Large intestine (tissue), 12 donors: ENCODE measurements around the gene PRRC2C. TPM values are rescaled to one million over a fixed set of nuclear protein-coding genes. Genes with fewer than 3 reads are reported as not detected.
A peak's percentile ranks its signal among the peaks of the same experiment; 100 is the strongest.
"Not testable (repeated sequence)": the region's sequence is repeated elsewhere in the genome, so short reads cannot be mapped to it uniquely, and the experiment has no call there.

ENCODE experiments used
- DNase-seq, 2 donors: peaks; one replicate each; pipeline versions ENCODE4 v3.0.0 to v3.0.0-alpha.2; 2013
- H3K27ac ChIP-seq: one replicate; pipeline ENCODE4 v1.5.1; 2013; ENCODE audit warnings: low read length
- H3K27me3 ChIP-seq: 2 replicates; pipeline ENCODE4 v1.6.1; 2013; ENCODE audit warnings: low read length; ENCODE audit not compliant: control insufficient read depth, insufficient read depth
- H3K36me3 ChIP-seq: 2 replicates; pipeline ENCODE4 v1.6.1; 2013; ENCODE audit warnings: low read length; ENCODE audit not compliant: control insufficient read depth, insufficient read depth
- H3K4me1 ChIP-seq: one replicate; pipeline ENCODE4 v1.6.1; 2013; ENCODE audit warnings: low read length; ENCODE audit not compliant: control insufficient read depth, insufficient read depth
- H3K4me3 ChIP-seq: one replicate; pipeline ENCODE4 v1.5.1; 2013; ENCODE audit warnings: low read length
- H3K9me3 ChIP-seq: one replicate; pipeline ENCODE4 v1.6.1; 2013; ENCODE audit warnings: mild to moderate bottlenecking, low read depth, low read length, moderate library complexity; ENCODE audit not compliant: control insufficient read depth
- WGBS: methylation state at CpG from one replicate; pipeline ENCODE4 v1.1.5; 2013; ENCODE audit warnings: low lambda C conversion rate; ENCODE audit not compliant: insufficient coverage; 5-methylcytosine and 5-hydroxymethylcytosine counted together
- long read RNA-seq, 11 donors: transcript quantifications; one replicate each; lab custom pipeline, GENCODE V29; 2026
- polyA plus RNA-seq: library from polyadenylated mRNA; unstranded; fragments of 120-200 nt; gene quantifications from one replicate; pipeline ENCODE4 v1.2.1, GENCODE V29; 2013

The PRRC2C gene
- 107 TPM for polyA plus RNA-seq
- long read RNA-seq, donor 1, partial matches to known transcripts: 0 of 2 reads
- long read RNA-seq, donor 1, other reads (novel, unspliced or antisense): 0 of 2 reads
- long read RNA-seq, donor 2, partial matches to known transcripts: 53 of 56 reads
- long read RNA-seq, donor 2, other reads (novel, unspliced or antisense): 0 of 56 reads
- long read RNA-seq, donor 3: 0 reads
- long read RNA-seq, donor 4, partial matches to known transcripts: 12 of 12 reads
- long read RNA-seq, donor 4, other reads (novel, unspliced or antisense): 0 of 12 reads
- long read RNA-seq, donor 5, partial matches to known transcripts: 0 of 1 reads
- long read RNA-seq, donor 5, other reads (novel, unspliced or antisense): 0 of 1 reads
- long read RNA-seq, donor 6, partial matches to known transcripts: 106 of 107 reads
- long read RNA-seq, donor 6, other reads (novel, unspliced or antisense): 0 of 107 reads
- long read RNA-seq, donor 7, partial matches to known transcripts: 19 of 22 reads
- long read RNA-seq, donor 7, other reads (novel, unspliced or antisense): 0 of 22 reads
- long read RNA-seq, donor 8, transcript PRRC2C-206 (5 exons, 717 nt): major isoform, 5 of 89 reads
- long read RNA-seq, donor 8, partial matches to known transcripts: 81 of 89 reads
- long read RNA-seq, donor 8, other reads (novel, unspliced or antisense): 0 of 89 reads
- long read RNA-seq, donor 9, partial matches to known transcripts: 25 of 26 reads
- long read RNA-seq, donor 9, other reads (novel, unspliced or antisense): 0 of 26 reads
- long read RNA-seq, donor 10, partial matches to known transcripts: 90 of 96 reads
- long read RNA-seq, donor 10, other reads (novel, unspliced or antisense): 0 of 96 reads
- long read RNA-seq, donor 11, partial matches to known transcripts: 29 of 30 reads
- long read RNA-seq, donor 11, other reads (novel, unspliced or antisense): 0 of 30 reads

- no CpG with 5 or more reads among the region's 50 CpGs for WGBS
- Histone ChIP-seq H3K27ac (peak within 1 kb of the TSS; percentile 99), H3K36me3 (peaks cover 4% of the 10 kb centered on the region), H3K4me3 (peak within 1 kb of the TSS; percentile 95), H3K27me3 (no peaks in the 10 kb centered on the region), H3K9me3 (no peaks in the 10 kb centered on the region), H3K4me1 (peaks cover 5% of the 10 kb centered on the region)
- peak; percentile 98 for DNase-seq
These were observed at the start of gene PRRC2C for GRCh38 chr1:171485375-171486047. Gene PRRC2C (plus strand): TSS chr1:171485530. CDS start chr1:171512089, 26,559 bp downstream.

GRCh38 chr1:171438441-171438840 lies 46.9 kb upstream of the PRRC2C start:
- no peaks in the 10 kb centered on the region for H3K36me3 ChIP-seq
- no peak overlapping the region for H3K27ac ChIP-seq
- DNase-seq: no peak
- H3K4me3 ChIP-seq: no peak overlapping the region
- H3K9me3 ChIP-seq: no peaks in the 10 kb centered on the region
- WGBS: no CpG with 5 or more reads among the region's 2 CpGs
- no peaks in the 10 kb centered on the region for H3K4me1 ChIP-seq
- H3K27me3 ChIP-seq: no peaks in the 10 kb centered on the region

- H3K36me3 ChIP-seq, H3K9me3 ChIP-seq, H3K4me3 ChIP-seq, H3K4me1 ChIP-seq, H3K27me3 ChIP-seq, DNase-seq, H3K27ac ChIP-seq: not testable (repeated sequence)
- WGBS: no CpG with 5 or more reads among the region's 3 CpGs
These were observed 45.1 kb upstream of the PRRC2C start for GRCh38 chr1:171440201-171440600.

- not testable (repeated sequence) for H3K4me3 ChIP-seq, H3K36me3 ChIP-seq, H3K27ac ChIP-seq, DNase-seq, H3K4me1 ChIP-seq, H3K27me3 ChIP-seq, H3K9me3 ChIP-seq
- 80% methylated on average over 1 of the region's 5 CpGs for WGBS
These were observed 43.9 kb upstream of the PRRC2C start for GRCh38 chr1:171441278-171441895.

GRCh38 chr1:171446386-171446785 lies 38.9 kb upstream of the PRRC2C start:
- DNase-seq: no peak
- H3K27ac ChIP-seq: no peak overlapping the region
- H3K4me3 ChIP-seq: no peak overlapping the region
- no peaks in the 10 kb centered on the region for H3K4me1 ChIP-seq
- no peaks in the 10 kb centered on the region for H3K36me3 ChIP-seq
- H3K27me3 ChIP-seq: no peaks in the 10 kb centered on the region
- no peaks in the 10 kb centered on the region for H3K9me3 ChIP-seq

- no peak for DNase-seq
- Histone ChIP-seq H3K36me3 (no peaks in the 10 kb centered on the region), H3K9me3 (no peaks in the 10 kb centered on the region), H3K4me1 (peaks cover 9% of the 10 kb centered on the region), H3K27me3 (no peaks in the 10 kb centered on the region), H3K4me3 (no peak overlapping the region), H3K27ac (no peak overlapping the region)
These were observed 29.4 kb upstream of the PRRC2C start for GRCh38 chr1:171455967-171456366.

- H3K4me1 ChIP-seq: peaks cover 9% of the 10 kb centered on the region
- no peaks in the 10 kb centered on the region for H3K36me3 ChIP-seq
- H3K9me3 ChIP-seq: no peaks in the 10 kb centered on the region
- no peak overlapping the region for H3K27ac ChIP-seq
- WGBS: 80% methylated on average over 1 of the region's 2 CpGs
- H3K27me3 ChIP-seq: no peaks in the 10 kb centered on the region
- no peak for DNase-seq
- no peak overlapping the region for H3K4me3 ChIP-seq
These were observed 27.9 kb upstream of the PRRC2C start for GRCh38 chr1:171457412-171457811.

GRCh38 chr1:171460018-171460620 lies 25.2 kb upstream of the PRRC2C start:
- peaks cover 9% of the 10 kb centered on the region for H3K4me1 ChIP-seq
- no CpG with 5 or more reads among the region's 4 CpGs for WGBS

GRCh38 chr1:171467626-171468025 lies 17.7 kb upstream of the PRRC2C start:
- Histone ChIP-seq H3K27me3 (no peaks in the 10 kb centered on the region), H3K36me3 (no peaks in the 10 kb centered on the region), H3K9me3 (no peaks in the 10 kb centered on the region), H3K27ac (no peak overlapping the region), H3K4me1 (no peaks in the 10 kb centered on the region), H3K4me3 (no peak overlapping the region)
- DNase-seq: no peak

More at GRCh38 chr1:171460018-171460620, 25.2 kb upstream of the PRRC2C start:
- H3K27me3 ChIP-seq: no peaks in the 10 kb centered on the region
- H3K27ac ChIP-seq: peak overlapping the region; percentile 37
- H3K9me3 ChIP-seq: no peaks in the 10 kb centered on the region
- H3K4me3 ChIP-seq: no peak overlapping the region
- H3K36me3 ChIP-seq: no peaks in the 10 kb centered on the region
- DNase-seq: peak; percentile 18 to 67
